ENCODE measurements around the gene SYCN.

Gene SYCN

DNA sequence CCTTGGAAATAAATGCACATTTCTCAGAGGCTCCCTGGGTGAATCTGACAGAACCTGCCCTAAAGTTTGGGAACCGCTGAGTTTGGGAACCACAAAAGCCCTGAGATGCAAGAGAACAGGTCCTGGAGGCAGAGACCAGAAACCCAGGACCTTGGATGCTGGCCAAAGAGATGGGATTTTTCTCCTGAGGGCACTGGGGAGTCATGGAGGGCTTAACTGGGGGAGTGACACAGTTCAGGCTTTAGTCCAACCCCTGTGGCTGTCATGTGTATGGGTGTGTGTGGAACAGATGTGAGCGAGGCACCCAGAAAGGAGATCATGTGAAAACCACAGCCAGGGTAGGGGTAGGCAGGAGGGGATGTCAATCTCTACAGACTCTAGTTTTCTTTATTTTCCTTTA, 11.2 kb downstream of the SYCN start:
- DNase-seq, result no peak

DNA sequence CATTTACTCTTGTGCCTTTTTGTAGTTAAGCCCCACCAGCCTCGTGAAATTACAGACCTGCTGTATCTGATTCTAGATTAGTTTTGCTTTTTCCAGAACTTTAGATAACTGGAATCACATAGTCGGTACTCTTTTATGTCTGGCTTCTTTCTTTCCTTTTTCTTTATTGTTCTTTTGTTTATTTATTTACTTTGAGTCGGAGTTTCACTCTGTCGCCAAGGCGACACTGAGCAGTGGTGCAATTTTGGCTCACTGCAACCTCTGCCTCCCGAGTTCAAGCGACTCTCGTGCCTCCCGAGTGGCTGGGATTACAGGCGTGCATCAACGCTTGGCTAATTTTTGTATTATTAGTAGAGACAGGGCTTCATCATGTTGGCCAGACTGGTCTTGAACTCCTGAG, 13.3 kb downstream of the SYCN start:
- no peak for DNase-seq

DNA sequence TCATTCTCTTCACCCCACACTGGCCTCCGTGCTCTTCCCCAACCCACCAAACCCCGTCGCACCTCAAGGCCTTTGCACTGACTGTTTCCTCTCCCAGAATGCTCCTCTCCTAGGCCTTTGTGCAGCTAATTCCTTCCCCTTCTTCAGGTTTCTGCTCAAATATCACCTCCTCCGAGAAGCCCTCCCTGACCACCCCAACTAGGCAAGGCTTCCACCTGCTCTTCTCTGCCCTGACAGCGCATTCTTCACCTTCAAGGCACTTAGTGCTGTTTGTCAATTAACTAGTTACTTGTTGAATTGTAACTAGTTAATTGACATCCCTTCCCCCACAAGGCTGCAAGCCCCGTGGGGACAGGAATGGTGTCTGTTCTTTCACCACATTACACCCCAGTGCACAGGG, 15.1 kb downstream of the SYCN start:
- DNase-seq, result no peak

DNA sequence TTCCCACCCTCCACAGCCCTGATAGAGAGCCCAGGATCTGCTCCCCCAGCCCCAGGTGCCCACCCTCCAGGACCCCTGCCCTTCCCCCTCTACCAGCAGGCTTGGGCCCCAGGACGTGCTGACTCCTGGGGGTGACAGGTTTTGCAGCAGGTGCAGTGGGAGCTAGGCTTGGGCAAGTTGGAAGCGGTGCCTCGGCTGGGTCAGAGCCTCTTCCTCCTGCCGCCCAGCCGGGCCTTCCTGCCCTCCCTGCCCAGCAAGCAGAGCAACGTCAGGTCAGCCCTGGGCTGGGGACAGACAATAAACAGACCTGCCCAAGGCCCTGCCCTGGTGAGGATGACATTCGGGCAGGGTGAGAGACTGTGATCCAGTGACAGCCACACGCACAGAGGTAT, 16.5 kb downstream of the SYCN start:
- DNase-seq, result no peak

DNA sequence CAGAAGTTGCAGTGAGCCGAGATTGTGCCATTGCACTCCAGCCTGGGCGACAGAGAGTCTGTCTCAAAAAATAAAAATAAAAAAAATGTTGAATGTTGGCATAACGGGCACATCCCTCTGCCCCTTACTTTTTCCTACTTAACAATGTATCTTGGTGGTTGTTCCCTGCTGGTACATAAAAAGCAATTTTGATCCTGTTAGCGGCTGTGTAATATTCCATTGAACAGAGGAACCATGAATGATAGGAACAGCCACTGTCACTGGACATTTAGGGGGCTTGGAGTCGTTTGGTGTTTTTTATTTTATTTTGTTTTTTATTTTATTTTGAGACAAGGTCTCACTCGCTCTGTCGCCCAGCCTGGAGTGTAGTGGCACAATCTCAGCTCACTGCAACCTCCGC, 17.7 kb downstream of the SYCN start:
- no peak for DNase-seq

DNA sequence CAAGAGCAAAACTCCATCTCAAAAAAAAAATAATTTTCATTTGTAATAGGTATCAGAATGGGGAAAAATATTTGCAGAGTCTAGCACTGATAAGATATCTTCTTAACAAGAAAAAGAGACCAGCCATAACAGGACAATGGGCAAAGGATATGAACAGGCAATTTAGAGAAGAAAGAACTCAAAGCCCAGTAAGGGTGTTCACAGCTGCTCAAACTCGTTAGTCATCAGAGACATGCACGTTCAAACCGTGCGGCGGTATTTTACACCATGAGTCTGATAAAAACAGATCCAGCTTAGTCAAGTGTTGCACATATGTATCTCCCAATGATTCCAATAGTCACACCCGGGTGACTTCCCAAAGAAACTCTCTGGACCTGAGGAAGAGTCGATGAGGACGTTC, 21.0 kb downstream of the SYCN start:
- no peak for DNase-seq

DNA sequence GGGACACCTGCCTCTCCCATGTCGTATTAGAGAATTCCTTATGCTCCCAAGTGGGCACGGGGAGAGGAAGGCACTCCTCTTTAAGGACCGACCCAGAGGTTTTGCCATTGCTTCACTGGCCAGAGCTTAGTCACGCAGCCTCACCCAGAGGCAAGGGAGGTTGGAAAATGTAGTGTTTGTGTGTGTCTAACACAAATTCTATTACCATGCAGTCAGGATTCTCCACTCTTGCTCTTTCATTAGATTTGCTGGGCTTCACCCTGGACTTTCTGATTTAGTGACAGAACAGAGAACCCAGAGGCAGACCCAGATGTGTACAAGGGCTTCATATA, 21.9 kb downstream of the SYCN start:
- DNase-seq, result no peak

DNA sequence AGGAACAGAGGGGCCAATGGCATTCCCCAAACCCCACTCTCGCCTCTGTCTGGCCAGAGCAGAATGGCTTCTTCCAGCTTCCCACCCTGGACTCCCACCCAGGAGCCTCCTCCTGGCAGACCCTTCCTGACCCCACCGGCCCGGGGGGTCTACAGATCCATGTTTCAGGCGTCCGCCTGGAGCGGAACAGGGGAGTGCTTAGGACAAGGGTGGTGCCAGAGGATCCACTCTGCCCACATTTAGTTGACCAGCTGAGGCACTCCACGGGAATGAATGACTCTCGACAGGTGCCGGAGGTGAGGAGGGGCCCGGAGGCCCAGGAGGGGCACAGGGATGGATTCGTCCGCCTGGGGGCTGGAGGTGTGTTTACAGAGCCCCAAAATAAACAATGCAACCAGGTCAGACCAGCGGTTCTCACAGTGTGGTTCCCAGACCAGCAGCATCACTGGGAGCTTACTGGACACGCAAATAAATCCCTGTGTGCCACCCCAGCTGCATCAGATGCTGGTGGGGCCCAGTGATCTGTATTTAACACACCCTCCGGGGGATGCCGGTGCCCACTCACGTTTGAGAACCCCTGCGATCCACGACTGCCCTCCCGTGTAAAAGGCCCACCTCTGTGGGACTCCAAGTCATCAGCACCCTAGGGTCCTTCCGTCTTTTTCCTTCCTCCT, 22.4 kb downstream of the SYCN start:
- DNase-seq, result no peak

DNA sequence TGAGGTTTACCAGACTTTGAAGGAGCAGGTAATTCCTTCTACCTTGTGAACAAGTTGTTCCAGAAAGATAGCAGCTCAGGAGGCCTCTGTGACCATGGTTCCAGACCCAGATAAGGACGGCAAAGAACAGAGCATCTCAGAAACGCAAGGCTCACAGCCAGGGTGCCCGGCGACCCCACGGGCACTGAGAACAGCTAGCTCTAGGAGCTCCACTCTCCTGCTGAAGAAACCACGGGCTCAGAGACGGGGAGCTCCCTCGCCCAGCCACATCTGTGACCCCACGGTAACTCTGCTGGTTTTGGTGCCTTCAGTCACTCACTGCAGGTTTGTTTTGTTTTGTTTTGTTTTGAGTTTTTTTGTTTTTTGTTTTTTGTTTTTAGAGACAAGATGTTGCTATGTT, 23.3 kb downstream of the SYCN start:
- DNase-seq, result no peak

DNA sequence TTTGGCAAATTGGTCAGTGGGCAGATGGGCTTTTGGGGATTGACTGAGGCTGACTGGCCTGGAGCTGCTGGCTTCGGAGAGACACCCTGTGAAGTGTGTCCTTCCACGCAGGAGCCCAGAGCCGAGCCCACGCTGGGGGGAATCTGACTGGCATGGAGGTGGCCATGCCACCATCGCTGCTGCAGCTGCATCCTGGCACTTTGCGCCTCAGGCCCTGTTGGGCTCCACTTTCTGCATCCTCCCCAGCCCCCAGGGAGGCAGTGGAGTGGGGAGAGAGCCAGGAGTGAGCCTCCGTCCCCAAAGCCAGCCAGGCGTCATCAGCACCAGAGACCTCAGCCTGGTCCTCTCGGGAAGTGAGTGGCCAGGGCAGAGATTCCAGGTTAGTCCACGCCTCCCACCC, 24.3 kb downstream of the SYCN start:
- DNase-seq, result no peak

DNA sequence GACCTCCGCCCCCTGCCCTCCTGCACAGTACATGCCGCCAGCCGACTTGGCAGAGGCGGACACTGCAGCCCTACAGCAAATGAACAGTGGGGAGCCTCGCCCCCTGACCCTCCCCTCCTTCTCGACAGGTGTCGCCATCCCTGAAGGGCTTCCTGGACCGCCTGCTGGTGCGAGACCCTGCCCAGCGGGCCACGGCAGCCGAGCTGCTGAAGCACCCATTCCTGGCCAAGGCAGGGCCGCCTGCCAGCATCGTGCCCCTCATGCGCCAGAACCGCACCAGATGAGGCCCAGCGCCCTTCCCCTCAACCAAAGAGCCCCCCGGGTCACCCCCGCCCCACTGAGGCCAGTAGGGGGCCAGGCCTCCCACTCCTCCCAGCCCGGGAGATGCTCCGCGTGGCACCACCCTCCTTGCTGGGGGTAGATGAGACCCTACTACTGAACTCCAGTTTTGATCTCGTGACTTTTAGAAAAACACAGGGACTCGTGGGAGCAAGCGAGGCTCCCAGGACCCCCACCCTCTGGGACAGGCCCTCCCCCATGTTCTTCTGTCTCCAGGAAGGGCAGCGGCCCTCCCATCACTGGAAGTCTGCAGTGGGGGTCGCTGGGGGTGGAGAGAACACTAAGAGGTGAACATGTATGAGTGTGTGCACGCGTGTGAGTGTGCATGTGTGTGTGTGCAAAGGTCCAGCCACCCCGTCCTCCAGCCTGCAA, 25.6 kb downstream of the SYCN start:
- DNase-seq, result no peak

DNA sequence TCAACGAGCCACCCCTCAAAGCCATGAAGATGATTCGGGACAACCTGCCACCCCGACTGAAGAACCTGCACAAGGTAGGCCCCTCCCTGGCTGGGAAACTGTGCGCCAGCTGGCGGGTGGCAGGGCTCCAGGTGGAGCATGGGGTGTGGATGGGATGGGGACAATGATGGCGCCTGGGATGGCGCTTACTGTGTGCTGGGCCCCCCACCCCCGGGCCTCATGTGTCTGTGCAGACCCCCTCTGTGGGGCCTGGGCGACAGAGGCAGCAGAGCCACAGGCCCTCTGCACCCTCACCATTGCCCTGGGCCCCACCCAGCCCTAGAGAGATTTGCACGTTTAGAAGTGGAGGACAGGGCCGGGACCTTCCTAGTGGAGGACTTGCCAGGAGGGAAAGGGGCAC, 26.3 kb downstream of the SYCN start:
- no peak for DNase-seq

DNA sequence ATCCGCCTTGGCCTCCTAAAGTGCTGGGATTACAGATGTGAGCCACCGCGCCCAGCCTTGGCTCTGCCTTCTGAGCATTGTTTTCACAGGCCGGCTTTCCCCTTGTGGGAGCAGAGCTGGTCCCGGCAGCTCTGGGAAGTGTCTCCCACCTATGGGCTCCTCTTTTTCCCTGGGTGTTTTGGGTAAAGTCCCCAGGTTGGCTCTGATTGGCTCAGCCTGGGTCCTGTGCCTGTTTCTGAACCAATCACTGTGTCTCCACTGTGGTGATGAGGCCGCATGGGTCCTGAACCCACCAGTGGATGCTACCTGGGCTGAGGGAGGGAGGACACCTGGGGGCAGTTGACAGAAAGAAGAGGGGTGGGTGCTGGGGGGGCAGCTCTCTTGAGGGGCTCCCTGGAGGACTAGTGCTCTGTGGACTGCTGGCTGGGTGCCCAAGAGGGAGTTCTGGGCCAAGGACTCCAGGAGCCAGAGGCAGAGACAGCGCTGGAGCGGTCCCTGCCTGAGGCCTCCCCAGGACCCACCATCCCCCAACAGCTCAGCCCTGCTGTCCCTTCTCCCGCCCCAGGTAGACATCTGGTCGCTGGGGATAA, 26.9 kb downstream of the SYCN start:
- DNase-seq, result no peak

DNA sequence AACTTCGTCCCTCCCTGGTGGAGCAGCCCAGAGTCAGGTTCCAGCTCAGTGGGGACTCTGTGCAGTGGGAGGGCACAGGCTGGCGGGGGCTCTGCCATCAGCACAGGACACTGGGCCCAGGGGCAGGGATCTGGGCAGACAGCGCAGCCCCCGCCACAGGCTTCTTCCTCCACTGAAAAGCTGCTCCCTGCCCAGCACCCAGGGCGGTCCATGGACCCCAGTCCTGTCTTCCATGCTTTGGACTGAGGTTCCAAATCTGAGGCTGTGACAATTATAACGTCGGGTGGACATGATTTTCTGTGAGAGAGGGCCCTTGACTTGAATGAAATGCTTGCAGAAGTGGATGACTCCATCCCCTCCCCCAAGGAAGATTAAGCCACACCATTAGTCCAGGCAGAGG, 28.5 kb downstream of the SYCN start:
- DNase-seq, result no peak

DNA sequence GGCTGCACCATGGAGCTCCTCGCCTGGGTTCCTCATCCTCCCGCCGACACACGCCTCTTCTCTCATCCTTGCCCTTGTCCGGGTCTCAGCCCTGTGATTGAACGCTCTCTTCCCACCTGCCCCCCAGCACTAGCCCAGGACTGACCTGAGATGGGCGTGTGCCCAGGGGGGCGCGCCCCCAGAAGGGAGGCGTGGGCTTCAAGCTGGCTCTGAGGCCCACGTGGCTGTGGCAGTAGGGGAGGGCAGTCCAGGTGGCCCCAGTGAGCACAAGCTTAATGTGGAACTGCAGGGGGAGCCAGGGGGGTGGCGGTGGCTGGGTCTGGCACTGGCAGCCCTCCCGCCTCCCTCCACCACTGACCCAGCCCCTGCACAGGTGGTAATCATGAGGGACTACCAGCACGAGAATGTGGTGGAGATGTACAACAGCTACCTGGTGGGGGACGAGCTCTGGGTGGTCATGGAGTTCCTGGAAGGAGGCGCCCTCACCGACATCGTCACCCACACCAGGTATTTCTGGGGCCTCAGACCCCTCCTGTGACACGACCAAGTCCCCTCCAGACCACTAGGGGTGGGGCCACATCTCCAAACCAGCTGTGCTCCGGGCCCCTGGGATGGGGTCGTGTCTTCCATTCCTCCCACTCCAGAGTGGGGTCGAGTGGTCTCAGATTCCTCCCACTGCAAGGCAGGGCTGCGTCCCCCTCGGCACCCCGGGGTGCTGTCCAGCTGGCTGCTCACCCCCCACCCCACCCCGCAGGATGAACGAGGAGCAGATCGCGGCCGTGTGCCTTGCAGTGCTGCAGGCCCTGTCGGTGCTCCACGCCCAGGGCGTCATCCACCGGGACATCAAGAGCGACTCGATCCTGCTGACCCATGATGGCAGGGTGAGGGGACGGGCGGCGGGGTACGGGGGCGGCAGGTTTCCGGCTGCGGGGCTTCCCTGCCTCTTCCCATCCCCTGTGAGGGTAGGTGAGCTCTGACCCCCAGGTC, 29.2 kb downstream of the SYCN start:
- no peak for DNase-seq

DNA sequence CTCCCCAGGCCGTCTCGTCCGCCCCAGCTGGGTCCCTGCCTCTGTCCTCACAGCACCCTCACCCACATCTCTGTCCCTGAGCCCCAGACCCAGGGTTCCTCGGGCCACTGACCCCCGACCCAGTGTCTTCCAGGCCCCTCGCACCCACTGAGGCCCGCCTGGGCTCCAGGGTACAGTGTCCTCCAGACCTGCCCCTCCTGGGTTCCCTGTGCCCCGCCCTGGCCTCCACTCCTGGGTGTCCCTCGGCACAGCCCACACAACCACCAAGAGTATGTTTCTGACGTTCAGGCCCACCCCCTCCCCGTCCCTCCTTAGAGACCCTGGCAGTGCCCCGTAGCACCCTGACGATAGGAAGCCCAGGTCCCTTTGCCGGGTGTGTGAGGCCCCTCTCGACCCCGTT, 29.9 kb downstream of the SYCN start:
- no peak for DNase-seq

DNA sequence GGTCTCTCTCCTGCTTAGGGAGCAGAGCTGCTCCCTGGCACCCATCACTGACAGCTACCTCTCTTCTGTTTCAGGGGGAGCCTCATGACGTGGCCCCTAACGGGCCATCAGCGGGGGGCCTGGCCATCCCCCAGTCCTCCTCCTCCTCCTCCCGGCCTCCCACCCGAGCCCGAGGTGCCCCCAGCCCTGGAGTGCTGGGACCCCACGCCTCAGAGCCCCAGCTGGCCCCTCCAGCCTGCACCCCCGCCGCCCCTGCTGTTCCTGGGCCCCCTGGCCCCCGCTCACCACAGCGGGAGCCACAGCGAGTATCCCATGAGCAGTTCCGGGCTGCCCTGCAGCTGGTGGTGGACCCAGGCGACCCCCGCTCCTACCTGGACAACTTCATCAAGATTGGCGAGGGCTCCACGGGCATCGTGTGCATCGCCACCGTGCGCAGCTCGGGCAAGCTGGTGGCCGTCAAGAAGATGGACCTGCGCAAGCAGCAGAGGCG, 30.5 kb downstream of the SYCN start:
- DNase-seq, result no peak

DNA sequence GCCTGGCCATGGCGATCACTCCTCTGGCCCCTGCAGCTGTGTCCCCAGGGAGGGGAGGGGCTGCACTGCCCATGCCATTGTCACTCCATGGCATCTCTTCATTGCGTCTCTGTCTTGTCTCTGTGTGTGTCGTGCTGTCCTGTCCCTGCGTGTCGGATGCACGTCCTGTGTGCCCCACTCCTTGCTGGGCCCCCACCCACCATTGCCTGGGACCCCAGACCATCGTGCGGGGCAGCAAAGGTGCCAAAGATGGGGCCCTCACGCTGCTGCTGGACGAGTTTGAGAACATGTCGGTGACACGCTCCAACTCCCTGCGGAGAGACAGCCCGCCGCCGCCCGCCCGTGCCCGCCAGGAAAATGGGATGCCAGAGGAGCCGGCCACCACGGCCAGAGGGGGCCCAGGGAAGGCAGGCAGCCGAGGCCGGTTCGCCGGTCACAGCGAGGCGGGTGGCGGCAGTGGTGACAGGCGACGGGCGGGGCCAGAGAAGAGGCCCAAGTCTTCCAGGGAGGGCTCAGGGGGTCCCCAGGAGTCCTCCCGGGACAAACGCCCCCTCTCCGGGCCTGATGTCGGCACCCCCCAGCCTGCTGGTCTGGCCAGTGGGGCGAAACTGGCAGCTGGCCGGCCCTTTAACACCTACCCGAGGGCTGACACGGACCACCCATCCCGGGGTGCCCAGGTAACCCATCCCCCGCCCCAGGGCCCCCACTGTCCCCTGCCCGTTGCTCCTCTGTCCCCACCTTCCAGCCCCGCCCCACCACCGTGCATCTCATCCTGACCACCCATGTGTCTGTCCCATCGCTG, 31.2 kb downstream of the SYCN start:
- no peak for DNase-seq

DNA sequence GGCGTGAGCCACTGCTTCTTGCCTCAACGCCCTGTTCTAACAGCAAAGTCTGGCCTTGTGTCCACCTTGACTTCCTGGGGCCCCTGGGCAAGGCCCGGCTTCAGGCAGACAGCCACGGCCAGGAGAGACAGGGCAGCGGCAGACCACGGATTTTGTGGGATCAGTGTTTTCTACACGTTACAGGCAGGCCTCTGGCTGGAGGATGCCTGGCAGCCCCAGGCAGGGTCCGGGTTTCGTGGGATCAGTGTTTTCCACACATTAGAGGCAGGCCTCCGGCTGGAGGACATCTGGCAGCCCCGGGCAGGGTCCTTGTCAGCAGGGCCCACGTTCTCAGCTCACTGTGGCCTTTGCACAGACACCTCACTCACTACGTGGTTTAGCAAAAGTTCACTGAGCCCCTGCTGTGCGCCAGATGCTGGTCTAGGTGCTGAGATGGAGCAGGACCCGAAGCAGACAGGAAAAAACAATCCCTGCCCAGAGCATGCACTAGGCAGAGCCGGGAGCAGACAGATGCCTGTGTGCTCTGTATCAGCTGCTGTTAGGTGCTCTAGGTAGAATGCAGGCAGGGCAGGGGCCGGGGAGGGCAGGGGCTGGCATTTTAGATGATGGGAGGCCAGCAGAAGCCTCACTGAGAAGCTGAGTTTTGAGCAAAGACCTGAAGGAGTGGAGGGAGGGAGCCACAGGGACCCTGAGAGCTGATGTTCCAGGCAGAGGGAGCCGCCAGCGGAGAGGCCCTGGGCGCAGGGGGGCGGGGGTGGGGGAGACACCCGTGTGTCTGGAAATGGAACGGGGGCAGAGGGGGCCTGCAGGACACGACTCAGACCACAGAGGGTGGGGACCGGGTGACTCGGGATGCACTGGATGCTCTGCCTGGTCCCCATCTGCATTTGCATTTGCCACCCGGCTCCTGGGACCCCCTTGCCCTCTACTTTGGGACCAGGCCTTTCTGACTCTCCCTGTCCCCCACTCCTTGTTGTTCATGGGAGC, 32.3 kb downstream of the SYCN start:
- no peak for DNase-seq

DNA sequence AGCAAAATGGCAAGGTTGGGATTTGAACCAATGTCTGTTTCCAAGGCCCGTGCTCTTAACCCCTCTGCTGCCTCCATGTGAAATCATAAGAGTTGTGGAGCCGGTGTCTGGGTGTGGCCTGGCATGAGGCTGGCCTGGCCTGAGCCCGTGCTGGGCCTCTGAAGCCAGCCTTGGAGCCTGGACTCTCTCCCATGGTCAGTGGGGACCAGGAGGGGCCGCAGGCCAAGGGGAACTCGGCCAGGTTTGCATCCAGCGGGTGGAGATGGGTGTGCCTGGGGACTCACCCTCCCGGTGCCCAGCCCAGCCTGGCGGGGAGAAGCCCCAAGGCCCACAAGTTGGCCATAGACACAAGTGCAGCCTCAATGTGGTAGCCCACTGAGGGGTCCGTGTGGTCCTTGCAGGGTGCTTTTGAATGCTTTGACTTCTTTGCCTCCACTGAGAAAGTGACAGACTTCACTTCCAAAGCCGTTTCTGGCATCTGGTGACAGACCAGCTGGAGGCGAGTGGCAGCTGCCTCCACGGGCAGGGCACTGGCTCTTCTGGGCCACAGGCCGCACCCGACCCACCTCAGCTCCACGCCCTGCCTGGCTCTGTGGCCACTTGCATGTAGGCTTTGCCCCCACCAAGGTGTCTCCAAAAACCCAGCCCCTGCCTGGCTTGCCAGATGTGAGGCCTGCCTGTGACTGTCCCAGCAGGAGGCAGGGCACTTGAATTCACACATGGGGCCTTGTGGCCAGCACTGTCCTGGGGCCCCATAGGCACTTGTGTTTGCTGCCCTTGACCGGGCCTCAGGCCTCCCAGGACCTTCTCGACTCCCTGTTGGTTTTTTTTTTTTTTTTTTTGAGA, 33.5 kb downstream of the SYCN start:
- no peak for DNase-seq

Measured in NCI-H345 (cell line).